K562 (cell line): Measurements from ENCODE around the gene CSMD2. TPM values are rescaled to one million over a fixed set of nuclear protein-coding genes. Genes with fewer than 3 reads are reported as not detected.

Source experiments
- ATAC-seq: fragments of 200-7000 bp; cut with Tn5 transposase; 3 replicates; pipeline ENCODE4 v1.9.1; 2020; ENCODE audit warnings: moderate library complexity
- BruUV-seq: library from RNA; stranded (reverse); fragments of 400-500 nt; replicated peaks from 2 replicates; lab custom pipeline; 2021; lab: Mats Ljungman, UMichigan
- CTCF ChIA-PET: fragments of 300-600 bp; formaldehyde crosslinking; extraction: SDS; loops from one replicate; lab custom pipeline; 2021; ENCODE audit warnings: low intra/inter-chr PET ratio; lab: Yijun Ruan, JAX
- POLR2A ChIA-PET: fragments of 300-600, 350-650 bp; sonication (Branson Sonifier 250); formaldehyde crosslinking; extraction: SDS; loops from one replicate; lab custom pipeline; 2021; ENCODE audit warnings: antibody characterized with exemption, inconsistent platforms; lab: Yijun Ruan, JAX
- DNase-seq, 4 experiments: peaks; one replicate each; pipeline versions ENCODE4 v3.0.0 to v3.0.0-alpha.2; 2011 to 2018; ENCODE audit warnings: low spot score in 3 of 4, mixed read lengths in 3 of 4; ENCODE audit errors: extremely low read depth in 1 of 4
- FAIRE-seq: peaks from 2 replicates; lab custom pipeline; 2011; peaks lifted over from hg19 to GRCh38; lab: Jason Lieb, UNC
- H2AFZ ChIP-seq: 2 replicates; pipeline ENCODE4 v1.6.0; 2011; ENCODE audit warnings: low read depth, low read length, control low read depth, inconsistent platforms
- H3K27ac ChIP-seq: fragments of 200-600 bp; 3 replicates; pipeline ENCODE4 v1.8.0; 2011; ENCODE audit warnings: low read depth, mild to moderate bottlenecking, control low read depth, inconsistent platforms, low read length, moderate library complexity, mixed read lengths; ENCODE audit errors: extremely low read depth
- H3K27me3 ChIP-seq, 2 experiments: fragments of 300-600 bp in 1 of 2; 2 replicates in 1 of 2; 3 replicates in 1 of 2; pipeline versions ENCODE4 v1.6.0 to v1.8.0; 2011; ENCODE audit warnings: inconsistent platforms in 2 of 2, low read length in 2 of 2, mild to moderate bottlenecking in 1 of 2, mixed read lengths in 1 of 2, moderate library complexity in 1 of 2; ENCODE audit not compliant: control insufficient read depth in 2 of 2, insufficient read depth in 2 of 2
- H3K36me3 ChIP-seq: fragments of 300-600 bp; 3 replicates; pipeline ENCODE4 v1.8.0; 2011; ENCODE audit warnings: mild to moderate bottlenecking, low read length, inconsistent platforms; ENCODE audit not compliant: control insufficient read depth, insufficient read depth
- H3K4me1 ChIP-seq, 2 experiments: fragments of 200-600 bp in 1 of 2; replicated peaks in 1 of 2; 2 replicates in 1 of 2; 3 replicates in 1 of 2; pipeline versions ENCODE4 v1.5.1 to v1.8.0; 2011; ENCODE audit warnings: inconsistent platforms in 2 of 2, low read length in 2 of 2, mild to moderate bottlenecking in 1 of 2, mixed read lengths in 1 of 2, moderate library complexity in 1 of 2; ENCODE audit not compliant: control insufficient read depth in 2 of 2, insufficient read depth in 2 of 2
- H3K4me2 ChIP-seq: 2 replicates; pipeline ENCODE4 v1.6.1; 2011; ENCODE audit warnings: low read length, control low read depth, inconsistent platforms, mixed read lengths; ENCODE audit not compliant: insufficient read depth
- H3K4me3 ChIP-seq: fragments of 200-600 bp; sonication (generic), shearing (Covaris generic); 2 replicates; pipeline ENCODE4 v1.5.1; 2016; ENCODE audit warnings: control low read depth, inconsistent platforms
- H3K79me2 ChIP-seq: fragments of 200-600 bp; 3 replicates; pipeline ENCODE4 v1.8.0; 2011; ENCODE audit warnings: low read length, inconsistent platforms; ENCODE audit not compliant: control insufficient read depth, insufficient read depth
- H3K9ac ChIP-seq, 2 experiments: 2 replicates each; pipeline versions ENCODE4 v1.6.0 to v1.6.1; 2011; ENCODE audit warnings: low read depth in 2 of 2, low read length in 2 of 2, control low read depth in 1 of 2, inconsistent platforms in 1 of 2, mild to moderate bottlenecking in 1 of 2, mixed read lengths in 1 of 2; ENCODE audit not compliant: insufficient read depth in 1 of 2
- H3K9me1 ChIP-seq: one replicate; pipeline ENCODE4 v1.6.0; 2011; ENCODE audit warnings: inconsistent platforms, mild to moderate bottlenecking, low read length, moderate library complexity; ENCODE audit not compliant: control insufficient read depth, insufficient read depth
- H3K9me3 ChIP-seq: replicated peaks from 2 replicates; pipeline ENCODE4 v1.5.1; 2011; ENCODE audit warnings: low read depth, low read length, inconsistent platforms; ENCODE audit not compliant: control insufficient read depth, insufficient read depth
- H4K20me1 ChIP-seq: replicated peaks from 2 replicates; pipeline ENCODE4 v1.6.1; 2011; ENCODE audit warnings: low read length, inconsistent platforms, mixed read lengths; ENCODE audit not compliant: control insufficient read depth, insufficient read depth
- CBX1 ChIP-seq: sonication (generic); IDR thresholded peaks from 2 replicates; pipeline ENCODE4 v1.6.1; 2016; ENCODE audit warnings: antibody characterized with exemption, low read depth, mild to moderate bottlenecking
- ELF1 ChIP-seq: fragments of 200-800 bp; sonication (Bioruptor generic); IDR thresholded peaks from 2 replicates; pipeline ENCODE4 v1.6.1; 2016; ENCODE audit warnings: missing genetic modification characterization, missing compliant biosample characterization
- ESRRA ChIP-seq: fragments of 450-650 bp; IDR thresholded peaks from 2 replicates; pipeline ENCODE4 v1.6.1; 2014; ENCODE audit warnings: low read depth, mild to moderate bottlenecking, moderate library complexity, borderline replicate concordance
- PCBP2 ChIP-seq: fragments of 200-400 bp; formaldehyde crosslinking; IDR thresholded peaks from 2 replicates; pipeline ENCODE4 v1.6.1; 2018; ENCODE audit warnings: low read length, low read depth, mild to moderate bottlenecking, moderate library complexity; ENCODE audit not compliant: poor library complexity, severe bottlenecking
- RHOXF2B ChIP-seq: fragments of 250-450 bp; sonication (Bioruptor Pico); conservative IDR thresholded peaks from 2 replicates; pipeline ENCODE4 v1.5.1; 2021
- SIX5 ChIP-seq, 2 experiments: IDR thresholded peaks; 2 replicates each; pipeline ENCODE4 v1.6.1; 2011; ENCODE audit warnings: low read length in 2 of 2, borderline replicate concordance in 1 of 2, low read depth in 1 of 2, mild to moderate bottlenecking in 1 of 2, moderate library complexity in 1 of 2; ENCODE audit not compliant: insufficient read depth in 1 of 2
- ZZZ3 ChIP-seq: fragments of 450-650 bp; IDR thresholded peaks from 2 replicates; pipeline ENCODE4 v1.6.1; 2016; ENCODE audit warnings: antibody characterized with exemption, mild to moderate bottlenecking, moderate library complexity
- WGBS: fragments of 100-300 bp; shearing (Covaris generic); methylation state at CpG from one replicate; pipeline ENCODE4 v1.1.6; 2016; ENCODE audit warnings: low coverage, mixed read lengths; ENCODE audit not compliant: insufficient coverage; ENCODE audit errors: missing lambda C conversion rate; 5-methylcytosine and 5-hydroxymethylcytosine counted together
- in situ Hi-C: fragments of 300-500 bp; cut with MboI; formaldehyde crosslinking; loops from 4 replicates; pipeline ENCODE4 v1.15.0; 2018; ENCODE audit warnings: inconsistent platforms, mixed read lengths
- intact Hi-C: fragments of 100-400 bp; cut with micrococcal nuclease; formaldehyde crosslinking; loops from 2 replicates; pipeline ENCODE4 v1.14.2; 2022
- polyA plus RNA-seq, 8 experiments: library from polyadenylated mRNA; depleted of rRNA in 4 of 8; stranded (reverse) in 5 of 8; unstranded in 3 of 8; fragments of >200 nt; fragmentation: Nextera tagmentation in 2 of 8; fragmentation: Illumina TruSeq in 1 of 8; extraction: Ambion mirVana in 2 of 8; extraction: Trizol in 1 of 8; gene quantifications; 2 replicates each; pipeline versions ENCODE4 v1.2.1 to v1.2.3, GENCODE V29; 2011 to 2014; ENCODE audit warnings: inconsistent platforms in 1 of 8, missing spikeins in 1 of 8
- total RNA-seq, 7 experiments: library from RNA; depleted of rRNA in 6 of 7; stranded (reverse); fragments of >200 nt in 6 of 7; fragmentation: Illumina TruSeq in 2 of 7; extraction: Trizol in 2 of 7; gene quantifications; 2 replicates each; pipeline versions ENCODE4 v1.2.1 to v1.2.3, GENCODE V29; 2011 to 2021; ENCODE audit warnings: low replicate concordance in 1 of 7
- TF ChIP-seq, protein P1 (sequence below): sonication (generic); formaldehyde crosslinking; IDR thresholded peaks from 2 replicates; pipeline ENCODE4 v1.8.0; 2023; ENCODE audit warnings: mild to moderate bottlenecking, missing genetic modification reagents

The CSMD2 gene
- total and polyA plus RNA-seq, 9 of the 15 experiments (the other 6 are each of a cell fraction or from before 2014, with no cell fraction given) = not detected

DNA sequence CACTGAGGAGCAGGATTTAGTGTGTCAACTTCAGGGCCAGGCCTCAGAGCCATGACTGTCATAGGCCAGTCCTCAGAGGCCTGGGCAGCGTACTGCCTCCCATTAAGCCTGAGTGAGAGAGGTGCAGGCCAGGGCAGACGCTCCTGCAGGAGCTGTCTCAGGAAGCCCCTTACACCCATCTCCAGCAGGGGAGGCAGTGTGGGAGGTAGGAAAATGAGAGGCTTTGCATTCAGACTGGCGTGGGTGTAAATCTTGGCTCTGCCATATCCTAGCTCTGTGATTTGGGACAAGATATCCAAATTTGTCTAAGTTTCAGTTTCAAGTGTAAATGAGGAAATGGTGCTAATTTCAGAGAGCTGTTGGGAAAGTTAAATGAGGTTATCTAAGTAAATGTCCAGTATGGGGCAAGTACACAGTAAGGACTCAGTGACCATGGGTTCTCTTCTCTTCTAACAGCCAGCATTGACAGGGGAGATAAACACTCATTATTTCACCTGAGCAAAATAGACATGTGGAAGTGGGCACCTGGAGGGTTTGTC is 508.5 kb downstream of the CSMD2 start:
- Histone ChIP-seq H3K9me3 (no peaks in the 10 kb centered on the region), H4K20me1 (no peaks in the 10 kb centered on the region), H3K27ac (no peak overlapping the region), H3K4me2 (no peak overlapping the region), H3K36me3 (no peaks in the 10 kb centered on the region), H2AFZ (no peak overlapping the region), H3K4me1 (no peaks in the 10 kb centered on the region), H3K9me1 (no peaks in the 10 kb centered on the region), H3K4me3 (no peak overlapping the region), H3K9ac (no peak overlapping the region), H3K27me3 (peaks cover 7 to 33% of the 10 kb centered on the region in 2 experiments; a peak in 3 of 5 replicates), H3K79me2 (no peaks in the 10 kb centered on the region)
- ChIA-PET CTCF (no interaction called here), POLR2A (no interaction called here)
- no peak for DNase-seq
- in situ Hi-C loops (no loop called here), intact Hi-C loops (no loop called here)
- FAIRE-seq = no peak
- ATAC-seq = no peak
- 0% methylated on average over 3 of the region's 3 CpGs for WGBS
- TF ChIP-seq RHOXF2B (no peak), CBX1 (no peak), ELF1 (tag) (no peak), ZZZ3 (no peak)
- no TSS peak for BruUV-seq

DNA sequence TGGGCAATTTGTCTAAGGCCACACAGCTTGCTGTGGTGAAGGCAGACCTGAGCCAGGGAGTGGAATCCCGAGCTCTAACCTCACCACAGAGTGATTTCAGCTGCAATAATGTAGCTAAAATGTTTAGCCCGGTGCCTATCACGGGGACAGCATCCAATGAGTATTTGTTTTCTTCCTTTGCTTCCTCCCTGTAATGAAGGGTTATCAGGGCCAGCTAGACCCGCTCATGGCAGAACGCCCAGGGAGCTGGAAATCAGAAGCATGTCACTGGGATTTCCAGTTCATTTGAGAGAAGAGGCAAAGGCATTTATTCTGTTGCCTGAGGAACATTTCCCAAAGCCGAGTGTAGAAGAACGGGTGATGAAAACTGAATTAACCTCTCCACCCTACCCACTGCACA is 509.5 kb downstream of the CSMD2 start:
- Histone ChIP-seq H3K9ac (no peak overlapping the region), H3K4me3 (no peak overlapping the region), H3K4me1 (no peaks in the 10 kb centered on the region), H3K4me2 (no peak overlapping the region), H3K79me2 (no peaks in the 10 kb centered on the region), H3K9me1 (no peaks in the 10 kb centered on the region), H3K27me3 (peaks cover 7 to 31% of the 10 kb centered on the region in 2 experiments; a peak in 3 of 5 replicates), H2AFZ (no peak overlapping the region), H4K20me1 (no peaks in the 10 kb centered on the region), H3K27ac (no peak overlapping the region), H3K36me3 (no peaks in the 10 kb centered on the region), H3K9me3 (no peaks in the 10 kb centered on the region)
- POLR2A ChIA-PET = interaction anchor here (0.6 kb wide), 1 partner anchor 371 kb away, joined by 3 read pairs; no protein-coding TSS in a partner anchor
- CTCF ChIA-PET = no interaction called here
- WGBS = under 1% methylated on average over 7 of the region's 7 CpGs
- TF ChIP-seq, protein P1, sequence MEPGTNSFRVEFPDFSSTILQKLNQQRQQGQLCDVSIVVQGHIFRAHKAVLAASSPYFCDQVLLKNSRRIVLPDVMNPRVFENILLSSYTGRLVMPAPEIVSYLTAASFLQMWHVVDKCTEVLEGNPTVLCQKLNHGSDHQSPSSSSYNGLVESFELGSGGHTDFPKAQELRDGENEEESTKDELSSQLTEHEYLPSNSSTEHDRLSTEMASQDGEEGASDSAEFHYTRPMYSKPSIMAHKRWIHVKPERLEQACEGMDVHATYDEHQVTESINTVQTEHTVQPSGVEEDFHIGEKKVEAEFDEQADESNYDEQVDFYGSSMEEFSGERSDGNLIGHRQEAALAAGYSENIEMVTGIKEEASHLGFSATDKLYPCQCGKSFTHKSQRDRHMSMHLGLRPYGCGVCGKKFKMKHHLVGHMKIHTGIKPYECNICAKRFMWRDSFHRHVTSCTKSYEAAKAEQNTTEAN (CRISPR knock-in tag) = no peak
- no peak for TF ChIP-seq PCBP2
- no peak for TF ChIP-seq SIX5 (IDR thresholded peaks at IDR 0.05; ENCODE audit: borderline replicate concordance in 1 of 2, insufficient read depth in 1 of 2, low read depth in 1 of 2, low read length in 2 of 2)
- no peak for TF ChIP-seq ESRRA
- in situ Hi-C loops = no loop called here
- FAIRE-seq (no peak), ATAC-seq (no peak), DNase-seq (no peak)
- intact Hi-C loops = no loop called here
- no TSS peak for BruUV-seq
